HepG2 (cell line): Measurements from ENCODE around the gene CHID1. TPM values are rescaled to one million over a fixed set of nuclear protein-coding genes. Genes with fewer than 3 reads are reported as not detected.

Experiments used
- ADNP ChIP-seq: sonication (generic); formaldehyde crosslinking; IDR thresholded peaks from 2 replicates; pipeline ENCODE4 v1.4.0; 2020; ENCODE audit warnings: missing genetic modification reagents
- NR1H2 ChIP-seq: sonication (generic); formaldehyde crosslinking; IDR thresholded peaks from 2 replicates; pipeline ENCODE4 v1.8.1; 2022; ENCODE audit warnings: low read depth, missing genetic modification reagents, borderline replicate concordance
- PATZ1 ChIP-seq: sonication (generic); formaldehyde crosslinking; IDR thresholded peaks from 2 replicates; pipeline ENCODE4 v1.4.0; 2020; ENCODE audit warnings: missing genetic modification reagents
- SMARCE1 ChIP-seq: fragments of 450-650 bp; IDR thresholded peaks from 2 replicates; pipeline ENCODE4 v1.6.1; 2017; ENCODE audit warnings: borderline replicate concordance
- SNRNP70 ChIP-seq: fragments of 200-400 bp; formaldehyde crosslinking; IDR thresholded peaks from 2 replicates; pipeline ENCODE4 v1.6.1; 2017; ENCODE audit warnings: mild to moderate bottlenecking, low read depth, low read length, moderate library complexity
- ZBTB4 ChIP-seq: sonication (generic); formaldehyde crosslinking; IDR thresholded peaks from 2 replicates; pipeline ENCODE4 v1.4.0; 2020; ENCODE audit warnings: missing genetic modification reagents, mild to moderate bottlenecking, borderline replicate concordance
- ZNF207 ChIP-seq: fragments of 450-650 bp; IDR thresholded peaks from 2 replicates; pipeline ENCODE4 v1.6.1; 2016; ENCODE audit warnings: antibody characterized with exemption, borderline replicate concordance
- ZNF503 ChIP-seq: sonication (generic); formaldehyde crosslinking; IDR thresholded peaks from 2 replicates; pipeline ENCODE4 v1.4.0; 2020; ENCODE audit warnings: missing genetic modification reagents
- ZNF546 ChIP-seq: sonication (generic); formaldehyde crosslinking; conservative IDR thresholded peaks from 2 replicates; pipeline ENCODE4 v1.8.1; 2023; ENCODE audit warnings: mild to moderate bottlenecking, missing genetic modification reagents
- ZNF563 ChIP-seq: sonication (generic); formaldehyde crosslinking; IDR thresholded peaks from 2 replicates; pipeline ENCODE4 v1.8.0; 2022; ENCODE audit warnings: mild to moderate bottlenecking, moderate library complexity, missing genetic modification reagents
- ZNF761 ChIP-seq: sonication (generic); formaldehyde crosslinking; conservative IDR thresholded peaks from 2 replicates; pipeline ENCODE4 v1.4.0; 2020; ENCODE audit warnings: mild to moderate bottlenecking, missing genetic modification reagents
- polyA plus RNA-seq, 8 experiments: library from polyadenylated mRNA; depleted of rRNA in 3 of 8; stranded (reverse) in 7 of 8; unstranded in 1 of 8; fragments of >200 nt; fragmentation: Illumina TruSeq in 4 of 8; extraction: Trizol in 4 of 8; gene quantifications; 2 replicates each; pipeline versions ENCODE4 v1.2.1 to v1.2.3, GENCODE V29; 2011 to 2016; ENCODE audit warnings: low read depth in 4 of 8, missing spikeins in 1 of 8, mixed read lengths in 1 of 8; ENCODE audit not compliant: insufficient read depth in 1 of 8
- total RNA-seq, 5 experiments: library from RNA; depleted of rRNA; stranded (reverse); fragments of >200 nt; fragmentation: Illumina TruSeq; extraction: Trizol; gene quantifications; 2 replicates each; pipeline ENCODE4 v1.2.3, GENCODE V29; 2016; ENCODE audit warnings: low read depth in 1 of 5
- TF ChIP-seq, protein P1 (sequence below): sonication (generic); formaldehyde crosslinking; IDR thresholded peaks from 2 replicates; pipeline ENCODE4 v1.4.0; 2020; ENCODE audit warnings: mild to moderate bottlenecking, low read depth, missing genetic modification reagents
- TF ChIP-seq, protein P2 (sequence below): sonication (generic); formaldehyde crosslinking; IDR thresholded peaks from 2 replicates; pipeline ENCODE4 v1.4.0; 2020; ENCODE audit warnings: missing genetic modification reagents, borderline replicate concordance
- TF ChIP-seq, protein P3 (sequence below): sonication (generic); formaldehyde crosslinking; IDR thresholded peaks from 2 replicates; pipeline ENCODE4 v1.4.0; 2020; ENCODE audit warnings: missing genetic modification reagents

Gene CHID1
- total and polyA plus RNA-seq, 2 of the 13 experiments (the other 11 are each of a cell fraction or from before 2014, with no cell fraction given), result 65.1 to 93.6 TPM

GRCh38 chr11:925496-926301, 15.1 kb upstream of the CHID1 start, which contains the start of gene AP2A2 (continued):
- TF ChIP-seq ADNP (CRISPR knock-in tag), result peak; percentile 99
- TF ChIP-seq ZNF761 (CRISPR knock-in tag), result no peak; the same call in 1 of the 2 replicates
- TF ChIP-seq, protein P1, sequence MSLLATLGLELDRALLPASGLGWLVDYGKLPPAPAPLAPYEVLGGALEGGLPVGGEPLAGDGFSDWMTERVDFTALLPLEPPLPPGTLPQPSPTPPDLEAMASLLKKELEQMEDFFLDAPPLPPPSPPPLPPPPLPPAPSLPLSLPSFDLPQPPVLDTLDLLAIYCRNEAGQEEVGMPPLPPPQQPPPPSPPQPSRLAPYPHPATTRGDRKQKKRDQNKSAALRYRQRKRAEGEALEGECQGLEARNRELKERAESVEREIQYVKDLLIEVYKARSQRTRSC (CRISPR knock-in tag), result no peak
- TF ChIP-seq PATZ1, result no peak
- TF ChIP-seq, protein P2, sequence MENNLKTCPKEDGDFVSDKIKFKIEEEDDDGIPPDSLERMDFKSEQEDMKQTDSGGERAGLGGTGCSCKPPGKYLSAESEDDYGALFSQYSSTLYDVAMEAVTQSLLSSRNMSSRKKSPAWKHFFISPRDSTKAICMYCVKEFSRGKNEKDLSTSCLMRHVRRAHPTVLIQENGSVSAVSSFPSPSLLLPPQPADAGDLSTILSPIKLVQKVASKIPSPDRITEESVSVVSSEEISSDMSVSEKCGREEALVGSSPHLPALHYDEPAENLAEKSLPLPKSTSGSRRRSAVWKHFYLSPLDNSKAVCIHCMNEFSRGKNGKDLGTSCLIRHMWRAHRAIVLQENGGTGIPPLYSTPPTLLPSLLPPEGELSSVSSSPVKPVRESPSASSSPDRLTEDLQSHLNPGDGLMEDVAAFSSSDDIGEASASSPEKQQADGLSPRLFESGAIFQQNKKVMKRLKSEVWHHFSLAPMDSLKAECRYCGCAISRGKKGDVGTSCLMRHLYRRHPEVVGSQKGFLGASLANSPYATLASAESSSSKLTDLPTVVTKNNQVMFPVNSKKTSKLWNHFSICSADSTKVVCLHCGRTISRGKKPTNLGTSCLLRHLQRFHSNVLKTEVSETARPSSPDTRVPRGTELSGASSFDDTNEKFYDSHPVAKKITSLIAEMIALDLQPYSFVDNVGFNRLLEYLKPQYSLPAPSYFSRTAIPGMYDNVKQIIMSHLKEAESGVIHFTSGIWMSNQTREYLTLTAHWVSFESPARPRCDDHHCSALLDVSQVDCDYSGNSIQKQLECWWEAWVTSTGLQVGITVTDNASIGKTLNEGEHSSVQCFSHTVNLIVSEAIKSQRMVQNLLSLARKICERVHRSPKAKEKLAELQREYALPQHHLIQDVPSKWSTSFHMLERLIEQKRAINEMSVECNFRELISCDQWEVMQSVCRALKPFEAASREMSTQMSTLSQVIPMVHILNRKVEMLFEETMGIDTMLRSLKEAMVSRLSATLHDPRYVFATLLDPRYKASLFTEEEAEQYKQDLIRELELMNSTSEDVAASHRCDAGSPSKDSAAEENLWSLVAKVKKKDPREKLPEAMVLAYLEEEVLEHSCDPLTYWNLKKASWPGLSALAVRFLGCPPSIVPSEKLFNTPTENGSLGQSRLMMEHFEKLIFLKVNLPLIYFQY, result no peak
- TF ChIP-seq NR1H2 (CRISPR knock-in tag), result no peak
- no peak for TF ChIP-seq ZNF207
- peak; percentile 42; the same call in 1 of the 2 replicates for TF ChIP-seq ZNF563 (CRISPR knock-in tag)
- TF ChIP-seq SMARCE1, result no peak; the same call in 1 of the 2 replicates
- no peak for TF ChIP-seq SNRNP70
- peak; percentile 68; the same call in 1 of the 2 replicates for TF ChIP-seq ZNF546
- TF ChIP-seq, protein P3, sequence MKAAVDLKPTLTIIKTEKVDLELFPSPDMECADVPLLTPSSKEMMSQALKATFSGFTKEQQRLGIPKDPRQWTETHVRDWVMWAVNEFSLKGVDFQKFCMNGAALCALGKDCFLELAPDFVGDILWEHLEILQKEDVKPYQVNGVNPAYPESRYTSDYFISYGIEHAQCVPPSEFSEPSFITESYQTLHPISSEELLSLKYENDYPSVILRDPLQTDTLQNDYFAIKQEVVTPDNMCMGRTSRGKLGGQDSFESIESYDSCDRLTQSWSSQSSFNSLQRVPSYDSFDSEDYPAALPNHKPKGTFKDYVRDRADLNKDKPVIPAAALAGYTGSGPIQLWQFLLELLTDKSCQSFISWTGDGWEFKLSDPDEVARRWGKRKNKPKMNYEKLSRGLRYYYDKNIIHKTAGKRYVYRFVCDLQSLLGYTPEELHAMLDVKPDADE (CRISPR knock-in tag), result no peak
- TF ChIP-seq ZBTB4, result no peak
- no peak for TF ChIP-seq ZNF503
